ENCODE measurements around the gene AKAP6.
"Not testable (repeated sequence)": the region's sequence is repeated elsewhere in the genome, so short reads cannot be mapped to it uniquely, and the experiment has no call there.

Gene AKAP6

DNA sequence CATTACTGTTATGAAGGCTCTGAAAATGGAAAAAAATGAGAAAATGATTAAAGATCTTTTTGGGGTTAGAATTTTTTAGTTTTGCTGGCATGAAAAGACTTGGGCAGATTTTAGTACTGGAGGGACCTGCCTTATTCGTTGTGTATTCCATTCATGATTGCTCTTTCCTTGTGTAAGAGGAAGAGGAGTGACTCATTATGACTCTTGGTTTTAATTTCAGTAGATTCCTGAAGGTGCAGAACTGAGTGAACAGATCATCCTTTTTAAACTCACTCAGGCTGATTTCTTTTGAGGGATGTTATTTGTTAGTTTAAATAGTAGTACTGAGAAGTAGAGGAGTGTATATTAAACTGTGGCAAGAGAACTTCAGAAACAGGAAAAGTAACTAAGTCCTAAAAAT lies 41.6 kb downstream of the AKAP6 start:
- DNase-seq = no peak

GRCh38 chr14:32372154-32372553 lies 43.1 kb downstream of the AKAP6 start:
- DNase-seq = no peak

DNA sequence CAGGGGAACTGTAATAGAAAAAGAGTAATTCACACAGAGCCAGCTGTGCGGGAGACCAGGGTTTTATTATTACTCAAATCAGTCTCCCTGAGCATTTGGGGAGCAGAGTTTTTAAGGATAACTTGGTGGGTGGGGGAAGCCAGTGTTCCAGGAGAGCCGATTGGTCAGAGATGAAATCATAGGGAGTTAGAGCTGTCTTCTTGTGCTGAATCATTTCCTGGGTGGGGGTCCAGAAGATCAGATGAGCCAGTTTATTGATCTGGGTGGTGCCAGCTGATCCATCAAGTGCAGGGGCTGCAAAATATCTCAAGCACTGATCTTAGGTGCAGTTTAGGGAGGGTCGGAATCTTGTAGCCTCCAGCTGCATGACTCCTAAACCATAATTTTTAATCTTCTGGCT lies 44.1 kb downstream of the AKAP6 start:
- not testable (repeated sequence) for DNase-seq

DNA sequence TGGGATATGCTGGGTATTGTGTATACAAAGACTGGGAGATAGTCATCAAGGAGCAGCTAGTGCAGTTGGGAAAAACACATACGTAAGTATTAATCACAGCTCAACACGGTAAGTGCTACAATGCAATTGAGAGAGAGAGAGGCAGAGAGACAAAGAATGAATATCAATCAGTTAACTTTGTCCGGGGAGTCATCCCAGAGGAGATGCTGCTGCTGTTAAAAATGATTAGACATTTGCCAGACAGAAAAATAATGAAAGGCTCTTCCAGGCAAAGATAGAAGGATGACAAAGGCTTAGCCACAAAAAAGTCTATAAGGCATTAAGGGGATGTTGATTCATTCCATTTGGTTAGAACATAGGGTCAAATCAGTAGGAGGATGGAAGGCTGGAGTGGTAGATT lies 45.1 kb downstream of the AKAP6 start:
- DNase-seq = no peak

DNA sequence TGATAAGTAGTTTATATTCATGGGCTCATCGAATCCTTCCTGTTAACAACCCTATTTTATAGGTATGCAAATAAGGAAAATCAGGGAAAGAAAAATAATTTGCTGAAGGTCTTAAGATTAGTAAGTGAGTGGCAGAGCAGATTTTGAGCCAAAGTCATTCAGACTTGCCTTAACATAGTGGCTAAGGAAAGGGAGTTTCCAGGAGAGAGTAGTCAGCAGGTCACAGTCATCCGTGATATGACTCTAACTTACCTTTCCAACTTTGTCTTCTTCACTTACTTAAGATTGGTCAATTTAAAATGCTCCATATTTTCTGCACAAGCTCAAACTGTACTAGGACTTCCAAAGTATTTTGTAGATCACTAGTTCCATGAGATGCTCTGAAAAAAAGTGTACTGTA lies 46.6 kb downstream of the AKAP6 start:
- DNase-seq = no peak

DNA sequence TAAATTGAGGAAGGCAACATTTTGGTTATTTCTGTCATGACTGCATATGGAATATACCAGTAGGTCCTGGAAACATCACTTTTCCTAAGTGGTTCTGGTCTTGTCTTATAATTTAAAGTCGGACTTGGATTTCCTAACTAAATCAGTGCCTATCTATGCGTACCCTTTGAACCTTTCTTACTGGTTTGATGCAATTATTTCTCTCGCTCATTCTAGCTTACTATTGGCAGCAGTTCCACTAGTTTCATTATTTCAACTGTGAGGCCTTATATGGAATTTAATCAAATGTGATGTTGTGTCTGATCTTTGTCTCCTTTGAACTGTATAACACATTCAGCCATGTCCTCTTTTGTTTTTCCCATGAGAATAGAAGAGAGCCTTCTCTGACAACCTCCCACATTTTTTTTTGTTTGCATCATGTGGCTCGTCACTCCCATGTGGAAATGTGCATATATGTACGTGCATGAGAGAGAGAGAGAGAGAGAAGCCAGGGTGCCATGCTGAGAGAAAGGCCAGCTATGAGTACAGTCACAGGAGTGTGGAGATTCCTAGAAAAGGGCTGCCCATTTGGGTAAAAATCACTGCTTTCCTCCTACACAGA lies 48.0 kb downstream of the AKAP6 start:
- no peak for DNase-seq

GRCh38 chr14:32378284-32378683 lies 49.2 kb downstream of the AKAP6 start:
- no peak for DNase-seq

- DNase-seq = no peak
Measured at GRCh38 chr14:32379447-32379846, 50.3 kb downstream of the AKAP6 start.

GRCh38 chr14:32381869-32382268 lies 52.8 kb downstream of the AKAP6 start:
- no peak for DNase-seq

DNA sequence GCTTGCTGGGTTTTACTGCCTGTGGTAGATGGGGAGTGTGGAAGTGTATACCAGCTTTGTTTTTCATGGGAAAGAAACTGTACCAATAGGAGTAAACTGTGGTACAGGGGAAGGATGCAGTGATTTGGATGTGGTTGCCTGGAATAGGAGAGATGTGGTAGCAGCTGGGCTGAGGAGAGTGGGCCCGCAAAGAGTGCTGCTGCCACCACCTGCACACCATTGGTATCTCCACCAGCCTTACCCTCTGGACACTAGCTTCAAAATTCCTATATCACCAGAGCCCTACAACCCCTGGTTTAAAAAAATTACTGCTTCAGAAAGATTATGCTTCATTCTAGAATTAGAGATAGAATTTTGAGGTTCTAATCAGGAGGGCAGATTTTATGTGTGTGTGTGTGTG lies 53.6 kb downstream of the AKAP6 start:
- no peak for DNase-seq

DNA sequence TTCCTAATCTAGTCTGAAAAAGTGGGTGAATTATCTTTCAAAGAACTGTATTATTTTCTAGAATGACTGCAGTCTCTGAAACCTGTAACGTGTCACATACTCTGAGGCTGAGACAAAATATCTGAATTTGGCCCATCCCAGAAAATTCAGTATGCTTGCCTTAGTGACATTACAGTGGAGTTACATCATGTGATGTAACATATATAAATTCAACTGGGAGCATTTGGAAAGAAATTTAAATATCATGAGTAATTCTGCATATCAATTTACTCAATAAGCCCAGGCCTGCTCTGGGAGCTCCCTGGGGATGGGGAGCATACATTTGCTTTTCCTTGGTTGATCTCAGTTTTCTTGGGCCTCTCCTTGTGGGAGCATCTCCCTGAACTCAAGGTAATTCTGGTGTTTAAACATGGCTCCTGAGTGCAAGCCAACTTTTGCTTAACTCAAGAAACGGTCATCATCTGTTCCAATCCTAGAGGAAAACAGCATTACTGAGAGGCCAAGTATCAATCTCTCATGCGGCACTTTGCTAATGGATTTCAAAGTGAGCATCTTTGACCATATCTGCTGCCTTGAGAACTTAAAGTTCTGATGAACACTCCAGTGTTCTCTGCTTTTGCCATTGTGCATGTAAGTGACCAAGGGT lies 54.4 kb downstream of the AKAP6 start:
- no peak for DNase-seq

DNA sequence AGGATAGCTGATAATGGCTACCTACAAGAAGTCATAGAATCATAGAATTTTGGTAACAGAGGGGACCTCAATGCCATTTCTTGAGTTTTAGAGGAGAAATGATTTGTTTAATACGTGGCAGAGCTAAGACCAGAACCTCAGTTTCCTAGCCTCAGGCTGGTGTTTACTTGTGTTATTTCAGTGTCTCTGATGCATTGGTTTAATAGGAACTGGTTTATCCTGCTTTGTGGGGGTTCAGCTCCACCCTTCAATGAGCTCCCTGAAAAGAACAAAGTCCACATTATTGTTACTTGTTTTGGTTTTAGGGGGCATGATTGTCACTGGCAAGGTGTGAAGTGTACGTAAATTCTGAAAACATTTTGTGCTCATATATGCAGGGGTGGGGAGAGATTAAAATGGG lies 55.4 kb downstream of the AKAP6 start:
- DNase-seq = no peak

- DNase-seq = not testable (repeated sequence)
Measured at GRCh38 chr14:32387295-32387694, 58.2 kb downstream of the AKAP6 start.

DNA sequence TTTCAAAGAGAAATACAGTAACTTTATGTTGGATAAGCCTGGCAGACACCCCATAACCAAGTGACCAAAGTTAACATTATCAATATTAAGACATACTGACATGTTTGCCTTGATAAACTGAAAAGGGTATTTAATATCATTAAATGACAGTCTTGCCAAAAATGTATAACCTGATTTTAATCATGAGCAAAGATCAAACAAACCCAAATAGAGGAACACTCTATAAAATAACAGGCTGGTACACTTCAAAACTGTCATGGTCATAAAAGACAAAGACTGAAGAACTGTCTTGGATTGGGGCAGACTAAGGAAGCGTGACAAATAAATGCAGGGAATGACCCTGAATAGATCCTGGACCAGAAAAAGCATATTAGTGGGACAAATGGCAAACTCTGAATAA lies 64.0 kb downstream of the AKAP6 start:
- DNase-seq = no peak

- DNase-seq = no peak
Measured at GRCh38 chr14:32394038-32394437, 64.9 kb downstream of the AKAP6 start.

GRCh38 chr14:32396885-32397284 lies 67.8 kb downstream of the AKAP6 start:
- DNase-seq = no peak

- no peak for DNase-seq
Measured at GRCh38 chr14:32397861-32398640, 69.0 kb downstream of the AKAP6 start.

- DNase-seq = no peak
Measured at GRCh38 chr14:32399920-32400319, 70.8 kb downstream of the AKAP6 start.

- no peak for DNase-seq
Measured at GRCh38 chr14:32400480-32400879, 71.4 kb downstream of the AKAP6 start.

DNA sequence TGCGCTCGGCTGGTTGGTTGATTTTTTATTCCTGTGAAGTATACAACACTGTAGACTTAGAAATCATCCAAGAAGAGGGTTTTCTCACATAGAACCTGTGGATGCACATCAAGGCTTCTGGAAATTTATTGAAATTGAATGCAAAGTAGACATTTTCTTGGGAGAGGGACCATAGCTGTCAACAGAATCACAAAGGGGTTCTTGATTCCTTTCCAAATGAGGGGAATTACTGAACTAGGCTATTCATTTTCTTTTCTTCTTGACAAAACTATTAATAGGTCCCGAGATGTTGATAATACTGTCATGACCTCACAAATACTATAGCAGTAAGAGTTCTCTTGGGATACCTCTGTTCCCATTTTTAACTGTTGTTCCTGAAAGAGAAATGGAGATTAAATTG lies 73.9 kb downstream of the AKAP6 start:
- no peak for DNase-seq

DNA sequence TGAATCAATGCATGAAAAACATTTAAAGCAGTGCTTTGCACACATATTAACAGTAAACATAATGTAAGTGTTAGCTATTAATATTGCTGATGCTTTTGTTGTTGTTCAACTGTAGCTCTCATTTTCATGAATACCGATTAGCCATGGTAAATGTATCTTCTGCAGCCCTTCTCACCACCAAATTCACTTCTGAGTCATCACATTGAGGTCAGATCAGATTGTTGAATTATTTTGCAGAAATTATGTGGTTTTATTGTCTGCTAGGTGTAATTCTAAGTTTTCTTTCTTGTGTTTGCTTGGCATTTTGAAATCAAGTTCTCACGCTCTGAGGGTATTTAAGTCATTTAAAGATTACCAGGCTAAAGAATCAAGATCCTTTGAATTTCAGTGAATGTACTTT lies 74.6 kb downstream of the AKAP6 start:
- no peak for DNase-seq

- peak; percentile 85 for DNase-seq
Measured at GRCh38 chr14:32404784-32405573, 75.9 kb downstream of the AKAP6 start.

GRCh38 chr14:32405856-32406255 lies 76.8 kb downstream of the AKAP6 start:
- DNase-seq = no peak

DNA sequence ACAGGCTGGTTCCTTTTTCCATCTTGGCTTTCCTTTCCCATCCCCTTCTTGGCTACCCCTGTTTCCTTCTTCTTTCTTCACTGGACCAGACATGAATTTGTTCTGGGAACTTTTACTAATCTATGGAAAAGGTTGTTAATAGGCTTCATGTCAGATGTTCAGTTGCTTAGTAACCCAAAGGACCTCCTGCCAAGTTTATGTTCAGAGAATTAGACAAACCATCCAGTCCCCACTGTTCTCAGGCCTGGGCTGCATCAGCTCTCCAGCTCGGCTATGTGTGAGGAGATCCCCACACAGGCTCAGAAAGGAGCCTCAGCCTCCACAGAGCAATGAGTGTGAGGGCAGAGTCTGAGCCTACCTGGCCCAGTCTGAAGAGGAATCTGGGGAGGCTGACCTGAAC lies 78.0 kb downstream of the AKAP6 start:
- no peak for DNase-seq

Data from NCI-H82 (cell line).